ENCODE results near the gene ZNF613. TPM values are rescaled to one million over a fixed set of nuclear protein-coding genes. Genes with fewer than 3 reads are reported as not detected.

ZNF613 gene
- total RNA-seq, 1 experiment from 2014 or later = 2.2 TPM

DNA sequence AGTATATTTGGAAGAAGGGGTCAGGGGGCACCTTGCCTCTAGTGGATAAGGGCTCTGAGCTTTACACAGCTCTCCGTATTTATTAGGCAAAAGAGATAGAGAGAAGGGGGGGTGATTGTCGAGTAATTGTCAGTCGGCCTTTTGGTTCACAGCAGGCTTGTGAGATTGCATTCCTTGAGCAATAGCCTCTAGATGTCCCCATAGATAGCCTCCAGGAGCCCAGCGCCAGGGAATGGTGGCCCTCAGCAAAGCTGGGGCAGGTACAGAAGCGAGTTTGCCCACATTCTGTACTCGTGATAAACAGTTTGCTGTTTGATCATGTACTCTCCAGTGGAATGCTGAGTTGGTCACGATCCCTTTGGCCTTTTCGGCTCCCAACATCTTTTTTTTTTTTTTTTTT, 4.6 kb downstream of the ZNF613 start:
- Histone ChIP-seq H3K4me3 (ENCODE audit: low read depth, low read length) (no peak overlapping the region), H3K4me1 (no peaks in the 10 kb centered on the region), H3K36me3 (ENCODE audit: control insufficient read depth, insufficient read depth, low read length) (no peaks in the 10 kb centered on the region), H3K9me3 (peaks cover 56% of the 10 kb centered on the region), H3K27me3 (replicated peaks; ENCODE audit: control insufficient read depth, insufficient read depth, low read length) (no peaks in the 10 kb centered on the region)
- Mint-ChIP-seq H3K27me3 (ENCODE audit: insufficient read depth, unreplicated experiment) (no peaks in the 10 kb centered on the region), H3K9me3 (ENCODE audit: unreplicated experiment) (peaks cover 45% of the 10 kb centered on the region), H3K4me3 (ENCODE audit: unreplicated experiment) (no peak overlapping the region), H3K4me1 (ENCODE audit: low read depth, unreplicated experiment) (no peaks in the 10 kb centered on the region), H3K36me3 (ENCODE audit: insufficient read depth, unreplicated experiment) (peaks cover 8% of the 10 kb centered on the region), H3K27ac (ENCODE audit: unreplicated experiment) (no peak overlapping the region)
- TF ChIP-seq, protein P1, sequence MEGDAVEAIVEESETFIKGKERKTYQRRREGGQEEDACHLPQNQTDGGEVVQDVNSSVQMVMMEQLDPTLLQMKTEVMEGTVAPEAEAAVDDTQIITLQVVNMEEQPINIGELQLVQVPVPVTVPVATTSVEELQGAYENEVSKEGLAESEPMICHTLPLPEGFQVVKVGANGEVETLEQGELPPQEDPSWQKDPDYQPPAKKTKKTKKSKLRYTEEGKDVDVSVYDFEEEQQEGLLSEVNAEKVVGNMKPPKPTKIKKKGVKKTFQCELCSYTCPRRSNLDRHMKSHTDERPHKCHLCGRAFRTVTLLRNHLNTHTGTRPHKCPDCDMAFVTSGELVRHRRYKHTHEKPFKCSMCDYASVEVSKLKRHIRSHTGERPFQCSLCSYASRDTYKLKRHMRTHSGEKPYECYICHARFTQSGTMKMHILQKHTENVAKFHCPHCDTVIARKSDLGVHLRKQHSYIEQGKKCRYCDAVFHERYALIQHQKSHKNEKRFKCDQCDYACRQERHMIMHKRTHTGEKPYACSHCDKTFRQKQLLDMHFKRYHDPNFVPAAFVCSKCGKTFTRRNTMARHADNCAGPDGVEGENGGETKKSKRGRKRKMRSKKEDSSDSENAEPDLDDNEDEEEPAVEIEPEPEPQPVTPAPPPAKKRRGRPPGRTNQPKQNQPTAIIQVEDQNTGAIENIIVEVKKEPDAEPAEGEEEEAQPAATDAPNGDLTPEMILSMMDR (IDR thresholded peaks at IDR 0.05; ENCODE audit: insufficient read depth in 1 of 2, low read depth in 1 of 2, low read length in 1 of 2, severe bottlenecking in 1 of 2, unreplicated experiment in 1 of 2) = no peak
- no TSS peak for BruUV-seq (replicated peaks)
- POLR2A ChIA-PET = no interaction called here
- no peak for DNase-seq
- intact Hi-C loops (cut with micrococcal nuclease; ENCODE audit: unreplicated experiment) = no loop called here
- CTCF ChIA-PET = no interaction called here

DNA sequence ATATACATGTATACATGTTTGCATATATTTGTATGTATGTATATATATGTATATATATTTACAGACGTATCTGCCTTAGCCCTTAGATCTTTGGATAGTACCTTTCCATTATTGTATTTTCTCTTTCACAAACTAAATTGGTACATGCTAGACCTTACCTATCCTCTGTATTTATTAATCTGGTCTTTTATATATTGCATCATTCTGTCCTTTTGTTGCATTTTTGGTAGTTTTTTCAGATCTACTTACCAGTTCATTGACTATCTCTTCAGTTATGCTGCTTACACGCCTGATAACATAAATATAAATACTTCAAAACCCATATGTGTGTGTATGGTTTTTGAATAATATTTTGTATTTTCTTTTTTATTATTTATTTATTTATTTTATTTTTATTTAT, 11.7 kb downstream of the ZNF613 start:
- CTCF ChIA-PET = no interaction called here
- H3K27ac Mint-ChIP-seq (ENCODE audit: unreplicated experiment) = no peak overlapping the region
- no peak for DNase-seq
- H3K4me1 ChIP-seq = no peaks in the 10 kb centered on the region
- no peak overlapping the region for H3K4me3 Mint-ChIP-seq (ENCODE audit: unreplicated experiment)
- H3K36me3 ChIP-seq (ENCODE audit: control insufficient read depth, insufficient read depth, low read length) = peaks cover 1% of the 10 kb centered on the region; the same call in 1 of the 2 replicates
- TF ChIP-seq, protein P1 (IDR thresholded peaks at IDR 0.05; ENCODE audit: insufficient read depth in 1 of 2, low read depth in 1 of 2, low read length in 1 of 2, severe bottlenecking in 1 of 2, unreplicated experiment in 1 of 2) = no peak
- POLR2A ChIA-PET = no interaction called here
- H3K27me3 ChIP-seq (replicated peaks; ENCODE audit: control insufficient read depth, insufficient read depth, low read length) = no peaks in the 10 kb centered on the region
- intact Hi-C loops (cut with micrococcal nuclease; ENCODE audit: unreplicated experiment) = no loop called here
- H3K9me3 Mint-ChIP-seq (ENCODE audit: unreplicated experiment) = peaks cover 48% of the 10 kb centered on the region
- no peaks in the 10 kb centered on the region for H3K4me1 Mint-ChIP-seq (ENCODE audit: low read depth, unreplicated experiment)
- H3K27me3 Mint-ChIP-seq (ENCODE audit: insufficient read depth, unreplicated experiment) = no peaks in the 10 kb centered on the region
- no TSS peak for BruUV-seq (replicated peaks)
- peaks cover 30% of the 10 kb centered on the region for H3K36me3 Mint-ChIP-seq (ENCODE audit: insufficient read depth, unreplicated experiment)
- peaks cover 35% of the 10 kb centered on the region for H3K9me3 ChIP-seq
- H3K4me3 ChIP-seq (ENCODE audit: low read depth, low read length) = no peak overlapping the region

- Mint-ChIP-seq H3K27ac (ENCODE audit: unreplicated experiment) (no peak overlapping the region), H3K9me3 (ENCODE audit: unreplicated experiment) (peaks cover 80% of the 10 kb centered on the region), H3K4me3 (ENCODE audit: unreplicated experiment) (no peak overlapping the region), H3K27me3 (ENCODE audit: insufficient read depth, unreplicated experiment) (no peaks in the 10 kb centered on the region), H3K36me3 (ENCODE audit: insufficient read depth, unreplicated experiment) (peaks cover 17% of the 10 kb centered on the region), H3K4me1 (ENCODE audit: low read depth, unreplicated experiment) (no peaks in the 10 kb centered on the region)
- H3K36me3 ChIP-seq (ENCODE audit: control insufficient read depth, insufficient read depth, low read length) = peaks cover 1% of the 10 kb centered on the region; the same call in 1 of the 2 replicates
- H3K4me1 ChIP-seq = no peaks in the 10 kb centered on the region
- peaks cover 37% of the 10 kb centered on the region for H3K9me3 ChIP-seq
- DNase-seq = no peak
- ChIA-PET POLR2A (no interaction called here), CTCF (no interaction called here)
- no peaks in the 10 kb centered on the region for H3K27me3 ChIP-seq (replicated peaks; ENCODE audit: control insufficient read depth, insufficient read depth, low read length)
- intact Hi-C loops (cut with micrococcal nuclease; ENCODE audit: unreplicated experiment) = no loop called here
- TF ChIP-seq, protein P1 (IDR thresholded peaks at IDR 0.05; ENCODE audit: insufficient read depth in 1 of 2, low read depth in 1 of 2, low read length in 1 of 2, severe bottlenecking in 1 of 2, unreplicated experiment in 1 of 2) = no peak
- no peak overlapping the region for H3K4me3 ChIP-seq (ENCODE audit: low read depth, low read length)
- no TSS peak for BruUV-seq (replicated peaks)
These were observed 17.7 kb downstream of the ZNF613 start for GRCh38 chr19:51944798-51945552.

Data from Caco-2 (cell line).